Mucosa of rectum (tissue), 2 donors: ENCODE results near the gene ELOVL1.

ENCODE experiments used
- H3K27ac ChIP-seq, 2 donors: one replicate each; pipeline ENCODE4 v1.7.0; 2013; ENCODE audit warnings: inconsistent platforms in 2 of 2, low read depth in 2 of 2, low read length in 2 of 2
- H3K27me3 ChIP-seq, 2 donors: one replicate each; pipeline ENCODE4 v1.7.0; 2013; ENCODE audit warnings: low read length in 2 of 2; ENCODE audit not compliant: control insufficient read depth in 2 of 2, insufficient read depth in 2 of 2
- H3K36me3 ChIP-seq, 2 donors: one replicate each; pipeline ENCODE4 v1.7.0; 2013; ENCODE audit warnings: low read length in 2 of 2; ENCODE audit not compliant: control insufficient read depth in 2 of 2, insufficient read depth in 2 of 2
- H3K4me1 ChIP-seq, 2 donors: one replicate each; pipeline ENCODE4 v1.7.0; 2013; ENCODE audit warnings: low read length in 2 of 2, mild to moderate bottlenecking in 1 of 2; ENCODE audit not compliant: control insufficient read depth in 2 of 2, insufficient read depth in 2 of 2
- H3K4me3 ChIP-seq, 2 donors: one replicate each; pipeline ENCODE4 v1.7.0; 2013; ENCODE audit warnings: low read length in 2 of 2
- H3K9ac ChIP-seq, 2 donors: one replicate each; pipeline ENCODE4 v1.7.0; 2013; ENCODE audit warnings: low read length in 2 of 2, low read depth in 1 of 2, mild to moderate bottlenecking in 1 of 2
- H3K9me3 ChIP-seq, 2 donors: one replicate each; pipeline ENCODE4 v1.7.0; 2013; ENCODE audit warnings: low read length in 2 of 2; ENCODE audit not compliant: control insufficient read depth in 2 of 2
- donor health status: healthy.
- donor health status: Normal muscosa, but diverticular disease.

ELOVL1 gene

DNA sequence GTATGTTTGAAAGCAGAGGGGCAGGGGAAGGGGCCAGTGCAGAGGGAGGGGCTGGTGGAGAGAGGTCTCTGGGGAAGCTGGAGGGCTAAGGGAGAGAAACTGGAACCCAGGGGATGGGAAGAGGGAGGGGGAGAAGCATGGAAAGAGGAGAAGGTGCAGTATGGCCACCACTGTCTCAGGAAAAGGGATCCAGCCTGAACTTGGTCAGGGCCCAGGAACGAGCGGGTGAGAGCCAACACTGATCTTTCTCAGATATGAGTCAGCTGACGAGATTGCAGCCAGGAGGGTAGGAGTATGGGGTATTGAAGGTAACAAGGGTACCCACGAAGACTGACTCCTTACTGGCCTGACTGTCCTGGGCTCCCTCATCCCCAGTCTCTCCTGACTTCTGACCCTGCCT lies 49.0 kb downstream of the ELOVL1 start:
- Histone ChIP-seq H3K9me3 (no peaks in the 10 kb centered on the region), H3K4me1 (no peaks in the 10 kb centered on the region), H3K27me3 (no peaks in the 10 kb centered on the region), H3K27ac (no peak overlapping the region), H3K9ac (no peak overlapping the region), H3K4me3 (no peak overlapping the region), H3K36me3 (no peaks in the 10 kb centered on the region)

DNA sequence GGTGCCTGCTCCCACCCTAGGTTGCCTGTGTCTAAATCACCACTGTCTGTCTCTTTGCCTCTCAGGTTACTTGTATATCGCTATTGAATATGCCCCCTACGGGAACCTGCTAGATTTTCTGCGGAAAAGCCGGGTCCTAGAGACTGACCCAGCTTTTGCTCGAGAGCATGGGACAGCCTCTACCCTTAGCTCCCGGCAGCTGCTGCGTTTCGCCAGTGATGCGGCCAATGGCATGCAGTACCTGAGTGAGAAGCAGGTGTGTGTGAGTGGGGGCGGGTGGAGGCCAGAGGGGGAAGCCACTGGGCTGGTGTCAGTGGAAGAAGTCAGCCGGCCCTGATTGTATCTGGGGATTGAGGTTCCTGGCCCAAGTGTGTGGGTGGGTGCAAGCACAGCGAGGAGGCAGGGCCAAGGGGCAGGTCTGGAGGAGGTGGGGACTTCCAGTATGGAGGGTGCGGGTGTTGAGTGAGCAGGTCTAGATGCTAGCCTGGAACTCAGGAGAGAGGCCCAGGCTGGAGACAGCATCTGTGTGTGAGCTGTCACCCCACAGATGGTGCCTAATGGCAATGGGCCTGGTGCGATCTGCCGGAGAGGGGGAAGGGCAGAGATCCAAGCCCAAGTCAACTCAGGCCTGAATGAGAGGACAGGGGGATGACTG lies 49.9 kb downstream of the ELOVL1 start:
- Histone ChIP-seq H3K27me3 (no peaks in the 10 kb centered on the region), H3K4me3 (no peak overlapping the region), H3K4me1 (peaks cover 3 to 4% of the 10 kb centered on the region in 2 donors), H3K9ac (no peak overlapping the region), H3K36me3 (no peaks in the 10 kb centered on the region), H3K27ac (no peak overlapping the region), H3K9me3 (no peaks in the 10 kb centered on the region)

DNA sequence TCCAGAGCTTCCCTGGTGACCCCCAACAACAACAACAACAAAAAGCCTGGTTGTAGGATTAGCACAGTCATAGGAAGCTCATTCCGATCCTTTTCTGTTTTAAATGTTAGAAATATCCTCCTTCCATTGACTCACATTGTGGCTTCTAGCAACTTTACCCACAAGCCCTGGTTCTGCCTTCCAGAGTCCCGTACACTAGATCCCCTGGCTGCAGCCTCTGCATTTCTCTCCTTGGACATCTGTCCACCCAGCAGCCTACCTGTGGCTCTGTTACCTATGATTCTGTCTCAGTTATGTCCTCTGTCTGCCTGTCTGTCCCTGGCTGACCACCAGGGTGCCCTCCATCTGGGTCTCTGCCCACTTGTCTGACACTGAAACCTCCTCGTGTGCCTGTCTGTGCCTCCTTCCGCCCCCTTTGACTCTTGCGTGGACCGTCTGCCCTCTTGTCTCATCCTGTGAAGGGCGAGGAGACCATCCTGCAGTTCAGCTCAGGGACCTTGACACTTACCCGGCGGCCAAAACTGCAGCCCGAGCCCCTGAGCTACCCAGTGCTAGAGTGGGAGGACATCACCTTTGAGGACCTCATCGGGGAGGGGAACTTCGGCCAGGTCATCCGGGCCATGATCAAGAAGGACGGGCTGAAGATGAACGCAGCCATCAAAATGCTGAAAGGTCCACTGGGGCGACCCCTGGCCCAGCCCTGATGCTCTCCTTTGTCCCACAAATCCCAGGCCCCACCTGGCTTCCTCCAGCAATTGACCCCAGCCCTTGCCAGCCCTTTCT lies 50.9 kb downstream of the ELOVL1 start:
- peaks cover 3 to 4% of the 10 kb centered on the region in 2 donors for H3K4me1 ChIP-seq
- no peaks in the 10 kb centered on the region for H3K9me3 ChIP-seq
- no peak overlapping the region for H3K9ac ChIP-seq
- H3K27ac ChIP-seq = no peak overlapping the region
- no peaks in the 10 kb centered on the region for H3K27me3 ChIP-seq
- H3K36me3 ChIP-seq = no peaks in the 10 kb centered on the region
- H3K4me3 ChIP-seq = no peak overlapping the region

DNA sequence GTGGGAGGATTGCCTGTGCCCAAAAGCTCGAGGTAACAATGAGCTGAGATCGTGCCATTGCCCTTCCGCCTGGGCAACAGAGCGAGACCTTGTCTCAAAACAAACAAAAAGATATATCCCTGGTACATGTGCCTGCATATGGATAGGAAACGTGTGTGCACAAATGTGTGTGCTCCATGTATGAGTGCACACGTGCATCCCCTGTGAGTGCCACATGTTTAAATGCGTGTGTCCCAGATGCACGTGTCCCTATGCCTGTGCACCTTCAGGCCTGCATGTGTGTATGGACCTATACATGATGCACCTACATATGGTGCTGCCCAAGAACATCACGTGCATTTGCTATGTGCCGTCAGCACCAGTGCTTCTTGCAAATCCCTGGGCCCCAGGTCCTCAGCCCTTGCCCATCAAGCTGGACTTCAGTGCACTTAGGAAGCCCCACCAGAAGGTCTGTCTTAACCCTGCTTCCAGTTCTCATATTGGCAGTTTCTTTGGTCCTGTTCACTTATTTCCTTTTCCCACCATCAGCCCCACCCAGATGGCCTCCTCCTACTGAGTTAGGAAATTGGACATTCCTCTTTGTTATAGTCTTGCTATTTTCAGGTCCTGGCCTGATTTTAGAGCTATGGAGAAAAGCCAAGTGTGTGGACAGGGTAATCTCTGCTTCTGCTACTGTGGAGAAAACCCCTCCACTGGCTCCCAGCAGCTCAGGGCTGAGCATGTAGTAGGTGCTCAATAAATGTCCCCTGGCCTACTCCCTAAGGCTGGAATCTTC lies 51.7 kb downstream of the ELOVL1 start:
- Histone ChIP-seq H3K27ac (no peak overlapping the region), H3K4me1 (peaks cover 3 to 4% of the 10 kb centered on the region in 2 donors), H3K9ac (no peak overlapping the region), H3K4me3 (no peak overlapping the region), H3K27me3 (no peaks in the 10 kb centered on the region), H3K9me3 (no peaks in the 10 kb centered on the region), H3K36me3 (no peaks in the 10 kb centered on the region)

DNA sequence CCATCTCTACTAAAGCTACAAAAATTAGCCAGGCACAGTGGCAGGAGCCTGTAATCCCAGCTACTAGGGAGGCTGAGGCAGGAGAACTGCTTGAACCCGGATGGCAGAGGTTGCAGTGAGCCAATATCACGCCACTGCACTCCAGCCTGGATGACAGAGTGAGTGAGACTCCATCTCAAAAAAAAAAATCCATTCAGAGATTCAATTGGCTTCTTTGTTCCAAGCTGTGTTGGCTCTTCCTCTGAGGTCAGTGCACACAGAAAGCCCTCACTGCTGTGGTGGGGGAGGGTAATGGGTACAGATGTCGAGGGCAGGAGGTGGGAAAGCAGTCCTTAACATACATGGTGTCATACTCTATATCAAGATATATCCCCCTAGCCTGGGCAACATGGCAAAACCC lies 52.3 kb downstream of the ELOVL1 start:
- Histone ChIP-seq H3K36me3 (no peaks in the 10 kb centered on the region), H3K27ac (no peak overlapping the region), H3K9ac (no peak overlapping the region)

DNA sequence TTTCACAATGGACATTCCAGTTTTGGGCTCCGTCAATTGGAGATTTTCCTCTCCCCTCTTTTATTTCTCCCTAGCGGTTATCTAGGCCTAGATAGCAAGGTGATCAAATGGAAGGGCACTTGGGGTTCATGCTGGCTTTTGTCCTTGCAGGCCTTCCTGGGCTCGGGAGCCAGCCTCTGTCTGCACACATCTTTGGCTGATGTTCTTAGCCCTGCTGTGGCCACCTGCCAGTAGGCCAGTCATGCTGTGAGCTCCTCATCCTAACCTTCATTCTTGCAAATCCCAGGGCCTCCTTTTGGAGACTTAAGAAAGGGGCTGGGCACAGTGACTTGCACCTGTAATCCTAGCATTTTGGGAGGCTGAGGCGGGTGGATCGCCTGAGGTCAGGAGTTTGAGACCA lies 53.6 kb downstream of the ELOVL1 start:
- no peak overlapping the region for H3K4me3 ChIP-seq
- no peaks in the 10 kb centered on the region for H3K36me3 ChIP-seq
- H3K27ac ChIP-seq = no peak overlapping the region
- H3K27me3 ChIP-seq = no peaks in the 10 kb centered on the region
- H3K9me3 ChIP-seq = no peaks in the 10 kb centered on the region
- peaks cover 3 to 4% of the 10 kb centered on the region in 2 donors for H3K4me1 ChIP-seq
- H3K9ac ChIP-seq = no peak overlapping the region

More for the DNA sequence above, 52.3 kb downstream of the ELOVL1 start:
- H3K4me1 ChIP-seq = peaks cover 3 to 4% of the 10 kb centered on the region in 2 donors
- no peak overlapping the region for H3K4me3 ChIP-seq
- H3K9me3 ChIP-seq = no peaks in the 10 kb centered on the region
- no peaks in the 10 kb centered on the region for H3K27me3 ChIP-seq

DNA sequence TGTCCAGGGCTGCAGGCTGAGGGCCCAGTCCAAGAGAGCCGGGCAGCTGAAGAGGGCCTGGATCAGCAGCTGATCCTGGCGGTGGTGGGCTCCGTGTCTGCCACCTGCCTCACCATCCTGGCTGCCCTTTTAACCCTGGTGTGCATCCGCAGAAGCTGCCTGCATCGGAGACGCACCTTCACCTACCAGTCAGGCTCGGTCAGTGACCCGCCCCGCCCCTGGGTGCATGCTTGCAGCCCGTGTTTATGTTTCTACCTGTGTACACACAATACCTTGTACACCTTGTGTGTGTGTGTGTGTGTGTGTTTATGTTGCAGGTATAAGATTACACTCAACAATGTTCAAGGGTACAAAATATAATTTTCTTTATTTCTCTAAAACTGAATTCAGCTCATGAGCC lies 54.0 kb downstream of the ELOVL1 start:
- Histone ChIP-seq H3K4me3 (no peak overlapping the region), H3K36me3 (no peaks in the 10 kb centered on the region), H3K9ac (no peak overlapping the region), H3K27me3 (no peaks in the 10 kb centered on the region), H3K4me1 (peaks cover 3 to 4% of the 10 kb centered on the region in 2 donors), H3K27ac (no peak overlapping the region), H3K9me3 (no peaks in the 10 kb centered on the region)
